GM23248 (cell line): Measurements from ENCODE around the gene GAS2L1.

ENCODE experiments used
- EZH2 ChIP-seq: fragments of 200-600 bp; sonication (generic); IDR thresholded peaks from 2 replicates; pipeline ENCODE4 v1.6.1; 2018; ENCODE audit warnings: antibody characterized with exemption, mild to moderate bottlenecking; ENCODE audit not compliant: insufficient read depth, poor library complexity, severe bottlenecking
- EZH2phosphoT487 ChIP-seq: fragments of 200-600 bp; sonication (generic); IDR thresholded peaks from 2 replicates; pipeline ENCODE4 v1.6.1; 2018; ENCODE audit warnings: antibody characterized with exemption, moderate library complexity, mild to moderate bottlenecking, low read depth; ENCODE audit not compliant: insufficient read depth

GRCh38 chr22:29272624-29273023 is 33.8 kb upstream of the GAS2L1 start:
- TF ChIP-seq EZH2 (no peak), EZH2phosphoT487 (no peak)
